Measurements from ENCODE around the gene CIRBP. TPM values are rescaled to one million over a fixed set of nuclear protein-coding genes. Genes with fewer than 3 reads are reported as not detected.

Gene CIRBP
- total and polyA plus RNA-seq, 9 donors, result 602 to 1,254 (median 855) TPM

- H3K36me3 ChIP-seq, result no peaks in the 10 kb centered on the region
- H3K9me3 ChIP-seq, result no peaks in the 10 kb centered on the region
- no peak for TF ChIP-seq POLR2A (IDR thresholded peaks at IDR 0.05)
- no peak for TF ChIP-seq CTCF (IDR thresholded peaks at IDR 0.05)
- TF ChIP-seq EP300 (IDR thresholded peaks at IDR 0.05), result no peak
- H3K4me3 ChIP-seq, result no peak overlapping the region
- intact Hi-C loops (cut with DNase I), result no loop called here
- WGBS, 3 donors, result 75 to 83% (median 80%) methylated on average over 35 of the region's 35 CpGs
- H3K4me1 ChIP-seq (ENCODE audit: insufficient read depth), result no peaks in the 10 kb centered on the region
- H3K27ac ChIP-seq, result no peak overlapping the region
- no peak for DNase-seq
- H3K27me3 ChIP-seq, result peaks cover 7% of the 10 kb centered on the region
Measured at GRCh38 chr19:1293782-1294604, 24.9 kb downstream of the CIRBP start.

- Histone ChIP-seq H3K27ac (no peak overlapping the region), H3K4me1 (ENCODE audit: insufficient read depth) (no peaks in the 10 kb centered on the region), H3K4me3 (no peak overlapping the region), H3K27me3 (peaks cover 7% of the 10 kb centered on the region), H3K36me3 (no peaks in the 10 kb centered on the region), H3K9me3 (no peaks in the 10 kb centered on the region)
- no peak for DNase-seq
- no peak for TF ChIP-seq EP300 (IDR thresholded peaks at IDR 0.05)
- WGBS, 3 donors, result 66 to 74% (median 67%) methylated on average over 14 of the region's 14 CpGs
- intact Hi-C loops (cut with DNase I), result no loop called here
Measured at GRCh38 chr19:1294688-1295087, 25.6 kb downstream of the CIRBP start.

GRCh38 chr19:1295169-1296012 lies 26.3 kb downstream of the CIRBP start:
- TF ChIP-seq CTCF (IDR thresholded peaks at IDR 0.05) (no peak), POLR2A (IDR thresholded peaks at IDR 0.05) (no peak), EP300 (IDR thresholded peaks at IDR 0.05) (no peak)
- Histone ChIP-seq H3K27ac (no peak overlapping the region), H3K9me3 (no peaks in the 10 kb centered on the region), H3K4me1 (ENCODE audit: insufficient read depth) (no peaks in the 10 kb centered on the region), H3K27me3 (peaks cover 7% of the 10 kb centered on the region), H3K4me3 (no peak overlapping the region), H3K36me3 (no peaks in the 10 kb centered on the region)
- no peak for DNase-seq
- intact Hi-C loops (cut with DNase I), result no loop called here
- WGBS, 3 donors, result 4 to 14% (median 6%) methylated on average over 64 to 82 of the region's 82 CpGs

GRCh38 chr19:1296078-1296477 lies 26.9 kb downstream of the CIRBP start:
- DNase-seq, result no peak
- Histone ChIP-seq H3K4me3 (no peak overlapping the region), H3K36me3 (no peaks in the 10 kb centered on the region), H3K9me3 (no peaks in the 10 kb centered on the region), H3K4me1 (ENCODE audit: insufficient read depth) (no peaks in the 10 kb centered on the region), H3K27me3 (peaks cover 7% of the 10 kb centered on the region), H3K27ac (no peak overlapping the region)
- 60 to 72% (median 61%) methylated on average over 12 to 13 of the region's 13 CpGs for WGBS, 3 donors
- TF ChIP-seq CTCF (IDR thresholded peaks at IDR 0.05) (no peak), EP300 (IDR thresholded peaks at IDR 0.05) (no peak), POLR2A (IDR thresholded peaks at IDR 0.05) (no peak)
- intact Hi-C loops (cut with DNase I), result no loop called here
